Endothelial cell of umbilical vein (primary cell): ENCODE results near the gene SKOR1.

ENCODE experiments used
- CTCF ChIP-seq, 2 donors: IDR thresholded peaks; 1 replicate in 1 of 2; 2 replicates in 1 of 2; pipeline ENCODE4 v1.5.1; 2011; ENCODE audit warnings: low read length in 2 of 2, mild to moderate bottlenecking in 2 of 2, moderate library complexity in 2 of 2, control low read depth in 1 of 2, inconsistent platforms in 1 of 2, low read depth in 1 of 2; ENCODE audit not compliant: insufficient read depth in 1 of 2; ENCODE audit errors: extremely low read depth in 1 of 2
- EZH2 ChIP-seq: IDR thresholded peaks from 2 replicates; pipeline ENCODE4 v1.6.1; 2012; ENCODE audit warnings: borderline replicate concordance, low read depth, mild to moderate bottlenecking, moderate library complexity, low read length, inconsistent platforms; ENCODE audit not compliant: severe bottlenecking
- FOS ChIP-seq: IDR thresholded peaks from 2 replicates; pipeline ENCODE4 v1.6.1; 2011; ENCODE audit warnings: mild to moderate bottlenecking, low read length, moderate library complexity, borderline replicate concordance; ENCODE audit not compliant: insufficient read depth
- JUN ChIP-seq: IDR thresholded peaks from 2 replicates; pipeline ENCODE4 v1.6.1; 2011; ENCODE audit warnings: borderline replicate concordance, low read depth; ENCODE audit not compliant: insufficient read length, insufficient read depth
- MYC ChIP-seq: IDR thresholded peaks from one replicate; pipeline ENCODE4 v1.6.1; 2011; ENCODE audit warnings: mild to moderate bottlenecking, low read depth, low read length
- POLR2A ChIP-seq: IDR thresholded peaks from 2 replicates; pipeline ENCODE4 v1.6.1; 2012; ENCODE audit warnings: low read depth, mild to moderate bottlenecking, control low read depth, low read length
- POLR2AphosphoS5 ChIP-seq: IDR thresholded peaks from 2 replicates; pipeline ENCODE4 v1.6.1; 2012; ENCODE audit warnings: low read depth, mild to moderate bottlenecking, control low read depth, low read length, moderate library complexity; ENCODE audit not compliant: insufficient read depth

- no peak for TF ChIP-seq JUN
- TF ChIP-seq MYC, result no peak
- TF ChIP-seq CTCF (IDR thresholded peaks at IDR 0.05; ENCODE audit: extremely low read depth in 1 of 2, insufficient read depth in 1 of 2, low read depth in 1 of 2, low read length in 2 of 2), result no peak
- no peak for TF ChIP-seq POLR2AphosphoS5
- TF ChIP-seq POLR2A, result no peak
- no peak for TF ChIP-seq EZH2
- no peak for TF ChIP-seq FOS
Observed at GRCh38 chr15:67803299-67803698, 22.0 kb upstream of the SKOR1 start.
